Neuronal stem cell (in vitro differentiated cells): ENCODE data around the gene BCL7B.

ENCODE experiments used
- DNase-seq: peaks from one replicate; pipeline ENCODE4 v3.0.0-alpha.2; 2013; ENCODE audit warnings: low spot score
- H2AFZ ChIP-seq: one replicate; pipeline ENCODE4 v1.6.1; 2013; ENCODE audit warnings: mild to moderate bottlenecking, low read length, inconsistent platforms
- H2AK5ac ChIP-seq: 2 replicates; pipeline ENCODE4 v1.6.1; 2013; ENCODE audit warnings: low read depth, mild to moderate bottlenecking, inconsistent platforms, low read length, moderate library complexity, mixed read lengths
- H2BK120ac ChIP-seq: 2 replicates; pipeline ENCODE4 v1.6.1; 2013; ENCODE audit warnings: low read depth, mild to moderate bottlenecking, inconsistent platforms, low read length, moderate library complexity, mixed read lengths
- H2BK12ac ChIP-seq: one replicate; pipeline ENCODE4 v1.6.1; 2013; ENCODE audit warnings: low read length, inconsistent platforms
- H2BK15ac ChIP-seq: 2 replicates; pipeline ENCODE4 v1.6.1; 2013; ENCODE audit warnings: mild to moderate bottlenecking, low read length, inconsistent platforms, mixed read lengths
- H2BK5ac ChIP-seq: one replicate; pipeline ENCODE4 v1.6.1; 2013; ENCODE audit warnings: inconsistent platforms, mild to moderate bottlenecking, low read length, moderate library complexity
- H3K14ac ChIP-seq: one replicate; pipeline ENCODE4 v1.6.1; 2013; ENCODE audit warnings: low read length, inconsistent platforms
- H3K18ac ChIP-seq: 2 replicates; pipeline ENCODE4 v1.6.1; 2013; ENCODE audit warnings: low read length, inconsistent platforms
- H3K23ac ChIP-seq: 2 replicates; pipeline ENCODE4 v1.6.1; 2013; ENCODE audit warnings: low read depth, mild to moderate bottlenecking, mixed read lengths, low read length, inconsistent platforms; ENCODE audit not compliant: poor library complexity
- H3K27ac ChIP-seq: replicated peaks from 3 replicates; pipeline ENCODE4 v1.5.1; 2013; ENCODE audit warnings: low read length, inconsistent platforms
- H3K27me3 ChIP-seq, 3 experiments: 2 replicates each; pipeline ENCODE4 v1.6.1; 2013; ENCODE audit warnings: low read length in 3 of 3, mild to moderate bottlenecking in 2 of 3, inconsistent platforms in 1 of 3, low read depth in 1 of 3, mixed read lengths in 1 of 3, moderate library complexity in 1 of 3; ENCODE audit not compliant: control insufficient read depth in 3 of 3, insufficient read depth in 3 of 3
- H3K36me3 ChIP-seq, 2 donors: replicated peaks in 1 of 2; 2 replicates each; pipeline ENCODE4 v1.6.1; 2013; ENCODE audit warnings: low read length in 2 of 2; ENCODE audit not compliant: control insufficient read depth in 2 of 2, insufficient read depth in 2 of 2
- H3K4ac ChIP-seq: 2 replicates; pipeline ENCODE4 v1.6.1; 2013; ENCODE audit warnings: inconsistent platforms, mild to moderate bottlenecking, low read length, moderate library complexity
- H3K4me1 ChIP-seq, 2 donors: 1 replicate in 1 of 2; 2 replicates in 1 of 2; pipeline ENCODE4 v1.6.1; 2013; ENCODE audit warnings: low read length in 2 of 2, low read depth in 1 of 2; ENCODE audit not compliant: control insufficient read depth in 2 of 2, insufficient read depth in 1 of 2
- H3K4me2 ChIP-seq: one replicate; pipeline ENCODE4 v1.6.1; 2013; ENCODE audit warnings: mild to moderate bottlenecking, low read length, inconsistent platforms; ENCODE audit not compliant: insufficient read depth, poor library complexity, severe bottlenecking
- H3K4me3 ChIP-seq, 2 donors: 2 replicates each; pipeline ENCODE4 v1.5.1; 2013; ENCODE audit warnings: low read length in 2 of 2, mild to moderate bottlenecking in 2 of 2, inconsistent platforms in 1 of 2, moderate library complexity in 1 of 2
- H3K79me1 ChIP-seq: one replicate; pipeline ENCODE4 v1.6.1; 2013; ENCODE audit warnings: low read depth, mild to moderate bottlenecking, inconsistent platforms, low read length, moderate library complexity
- H3K9ac ChIP-seq: one replicate; pipeline ENCODE4 v1.6.1; 2013; ENCODE audit warnings: mild to moderate bottlenecking, low read depth, low read length, inconsistent platforms; ENCODE audit not compliant: poor library complexity
- H3K9me3 ChIP-seq, 2 donors: replicated peaks in 1 of 2; 2 replicates each; pipeline versions ENCODE3 to v1.6.1; 2013; ENCODE audit warnings: low read length in 2 of 2, mild to moderate bottlenecking in 2 of 2, inconsistent platforms in 1 of 2, low read depth in 1 of 2, mixed read lengths in 1 of 2, moderate library complexity in 1 of 2; ENCODE audit not compliant: control insufficient read depth in 2 of 2, insufficient read depth in 1 of 2
- H4K8ac ChIP-seq: one replicate; pipeline ENCODE4 v1.6.1; 2013; ENCODE audit warnings: low read depth, mild to moderate bottlenecking, inconsistent platforms, low read length, moderate library complexity
- H4K91ac ChIP-seq: one replicate; pipeline ENCODE4 v1.6.1; 2013; ENCODE audit warnings: low read length, low read depth, mild to moderate bottlenecking, inconsistent platforms; ENCODE audit not compliant: poor library complexity
- WGBS, 2 donors: extraction: QIAGEN DNeasy Blood & Tissue Kit; methylation state at CpG; one replicate each; pipeline ENCODE4 v1.1.7; 2013; ENCODE audit warnings: missing lambda C conversion rate in 2 of 2, mixed read lengths in 1 of 2; ENCODE audit not compliant: insufficient read length in 2 of 2, insufficient replicate concordance in 1 of 2; ENCODE audit errors: extremely low coverage in 2 of 2; 5-methylcytosine and 5-hydroxymethylcytosine counted together

The BCL7B gene

GRCh38 chr7:73549176-73549575, 8.3 kb downstream of the BCL7B start:
- H3K14ac ChIP-seq: no peak overlapping the region
- H3K79me1 ChIP-seq: peaks cover 10% of the 10 kb centered on the region
- H3K4me1 ChIP-seq: no peaks in the 10 kb centered on the region
- no peak overlapping the region for H2BK5ac ChIP-seq
- H2BK120ac ChIP-seq: no peak overlapping the region
- H2BK15ac ChIP-seq: no peak overlapping the region
- no peak overlapping the region for H3K4ac ChIP-seq
- no peak overlapping the region for H3K18ac ChIP-seq
- H4K91ac ChIP-seq: no peak overlapping the region
- no peak overlapping the region for H3K9ac ChIP-seq
- no peak overlapping the region for H3K4me2 ChIP-seq
- DNase-seq: no peak
- H2AK5ac ChIP-seq: no peak overlapping the region
- no peak overlapping the region for H3K4me3 ChIP-seq
- no peak overlapping the region for H2BK12ac ChIP-seq
- H3K27ac ChIP-seq: no peak overlapping the region
- no peak overlapping the region for H2AFZ ChIP-seq
- WGBS, 2 donors: no CpG with 5 or more reads among the region's 4 CpGs
- no peak overlapping the region for H4K8ac ChIP-seq
- H3K9me3 ChIP-seq: peaks cover 2 to 3% of the 10 kb centered on the region in 2 donors
- H3K27me3 ChIP-seq: no peaks in the 10 kb centered on the region
- H3K36me3 ChIP-seq: peaks cover 4 to 67% of the 10 kb centered on the region in 2 donors
- H3K23ac ChIP-seq: no peak overlapping the region

GRCh38 chr7:73547841-73548240, 9.6 kb downstream of the BCL7B start:
- Histone ChIP-seq H3K27me3 (no peaks in the 10 kb centered on the region), H3K4ac (no peak overlapping the region), H2BK120ac (no peak overlapping the region), H3K23ac (no peak overlapping the region), H3K18ac (no peak overlapping the region), H3K4me1 (no peaks in the 10 kb centered on the region), H3K4me3 (no peak overlapping the region), H3K9ac (no peak overlapping the region), H4K8ac (no peak overlapping the region), H4K91ac (no peak overlapping the region), H3K4me2 (no peak overlapping the region), H3K36me3 (peaks cover 5 to 72% of the 10 kb centered on the region in 2 donors), H3K9me3 (peaks cover 2 to 3% of the 10 kb centered on the region in 2 donors), H2BK5ac (no peak overlapping the region), H2BK12ac (no peak overlapping the region), H2AK5ac (no peak overlapping the region), H3K79me1 (peaks cover 5% of the 10 kb centered on the region), H3K27ac (no peak overlapping the region), H2BK15ac (no peak overlapping the region), H3K14ac (no peak overlapping the region), H2AFZ (no peak overlapping the region)
- DNase-seq: no peak
- no CpG with 5 or more reads among the region's 9 CpGs for WGBS, 2 donors

- Histone ChIP-seq H2BK12ac (no peak overlapping the region), H3K18ac (no peak overlapping the region), H3K36me3 (peaks cover 20 to 66% of the 10 kb centered on the region in 2 donors), H4K91ac (no peak overlapping the region), H2AK5ac (no peak overlapping the region), H3K9me3 (no peaks in the 10 kb centered on the region), H3K9ac (no peak overlapping the region), H3K14ac (no peak overlapping the region), H3K23ac (no peak overlapping the region), H3K4me1 (no peaks in the 10 kb centered on the region), H3K4me3 (no peak overlapping the region), H4K8ac (no peak overlapping the region), H3K4ac (no peak overlapping the region), H3K4me2 (no peak overlapping the region), H3K27ac (no peak overlapping the region), H2BK5ac (no peak overlapping the region), H3K79me1 (peaks cover 3% of the 10 kb centered on the region), H2BK120ac (no peak overlapping the region), H3K27me3 (no peaks in the 10 kb centered on the region), H2AFZ (no peak overlapping the region), H2BK15ac (no peak overlapping the region)
- WGBS, 2 donors: no CpG with 5 or more reads among the region's 2 CpGs
- no peak for DNase-seq
These were observed 12.8 kb downstream of the BCL7B start for GRCh38 chr7:73544678-73545077.

- no peak for DNase-seq
- H3K9me3 ChIP-seq: no peaks in the 10 kb centered on the region
- H3K14ac ChIP-seq: no peak overlapping the region
- H3K23ac ChIP-seq: no peak overlapping the region
- H2AK5ac ChIP-seq: no peak overlapping the region
- H3K79me1 ChIP-seq: peaks cover 3% of the 10 kb centered on the region
- no peak overlapping the region for H3K9ac ChIP-seq
- H3K4me2 ChIP-seq: no peak overlapping the region
- H2BK15ac ChIP-seq: no peak overlapping the region
- peaks cover 37 to 66% of the 10 kb centered on the region in 2 donors for H3K36me3 ChIP-seq
- no peak overlapping the region for H2BK12ac ChIP-seq
- no peak overlapping the region for H2AFZ ChIP-seq
- no peak overlapping the region for H2BK120ac ChIP-seq
- H3K4me3 ChIP-seq: no peak overlapping the region
- no peak overlapping the region for H4K91ac ChIP-seq
- no peak overlapping the region for H3K4ac ChIP-seq
- no peak overlapping the region for H4K8ac ChIP-seq
- no peaks in the 10 kb centered on the region for H3K27me3 ChIP-seq
- H3K4me1 ChIP-seq: no peaks in the 10 kb centered on the region
- no peak overlapping the region for H3K18ac ChIP-seq
- H3K27ac ChIP-seq: no peak overlapping the region
- WGBS, 2 donors: no CpG with 5 or more reads among the region's 10 CpGs
- H2BK5ac ChIP-seq: no peak overlapping the region
These were observed 15.8 kb downstream of the BCL7B start for GRCh38 chr7:73541722-73542121.
